ENCODE results near the gene TPST1. TPM values are rescaled to one million over a fixed set of nuclear protein-coding genes. Genes with fewer than 3 reads are reported as not detected.

Gene TPST1
- polyA plus RNA-seq, 4 donors: 0.22 to 8.5 (median 4.1) TPM

DNA sequence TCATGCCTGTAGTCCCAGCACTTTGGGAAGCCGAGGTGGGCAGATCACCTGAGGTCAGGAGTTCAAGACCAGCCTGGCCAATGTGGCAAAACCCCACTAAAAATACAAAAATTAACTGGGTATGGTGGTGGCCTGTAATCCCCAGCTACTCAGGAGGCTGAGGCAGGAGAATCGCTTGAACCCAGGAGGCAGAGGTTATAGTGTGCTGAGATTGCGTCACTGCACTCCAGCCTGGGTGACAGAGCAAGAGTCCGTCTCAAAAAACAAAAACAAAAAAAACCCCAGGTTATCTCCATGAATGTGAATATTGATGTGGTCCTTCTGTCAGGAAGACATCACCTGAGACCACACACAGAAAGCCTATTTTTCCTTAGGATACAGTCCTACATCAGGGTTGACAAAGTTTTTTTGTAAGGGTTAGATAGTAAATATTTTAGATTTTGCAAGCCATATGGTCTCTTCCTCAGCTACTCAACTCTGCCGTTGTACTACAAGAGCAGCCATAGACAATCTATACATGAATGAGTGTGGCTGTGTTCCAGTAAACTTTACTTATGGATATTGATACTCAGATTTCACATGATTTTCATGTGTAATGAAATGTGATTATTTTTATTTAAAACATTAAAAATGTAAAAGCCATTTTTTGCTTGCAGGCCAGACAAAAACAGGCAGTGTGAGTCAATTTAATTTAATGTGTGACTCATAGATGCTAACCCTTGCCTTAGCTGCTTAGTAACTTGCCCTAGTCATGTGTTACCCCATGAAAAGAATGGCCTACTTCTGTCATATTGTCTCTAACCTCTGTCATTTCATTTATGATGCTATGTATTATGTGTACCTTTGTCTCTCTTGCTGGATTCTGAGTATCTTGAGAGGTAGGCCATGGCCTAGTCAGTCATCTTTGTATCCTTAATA is 78.1 kb downstream of the TPST1 start:
- Histone ChIP-seq H3K9me3 (ENCODE audit: control insufficient read depth in 2 of 2, insufficient read depth in 1 of 2, low read depth in 1 of 2, low read length in 1 of 2) (no peaks in the 10 kb centered on the region), H3K4me3 (ENCODE audit: low read depth in 1 of 3, low read length in 3 of 3) (no peak overlapping the region), H3K27ac (ENCODE audit: low read depth in 1 of 3, low read length in 2 of 3) (no peak overlapping the region), H3K36me3 (ENCODE audit: control insufficient read depth in 3 of 3, insufficient read depth in 2 of 3, low read depth in 1 of 3, low read length in 3 of 3) (no peaks in the 10 kb centered on the region), H3K4me1 (ENCODE audit: control insufficient read depth in 3 of 3, insufficient read depth in 2 of 3, low read depth in 1 of 3, low read length in 2 of 3) (no peaks in the 10 kb centered on the region), H3K27me3 (ENCODE audit: control insufficient read depth in 3 of 3, insufficient read depth in 3 of 3, low read length in 3 of 3) (no peaks in the 10 kb centered on the region)
- DNase-seq: no peak
- WGBS, 3 donors: 86 to 92% (median 88%) methylated on average over 5 of the region's 5 CpGs
- no peak for FAIRE-seq

DNA sequence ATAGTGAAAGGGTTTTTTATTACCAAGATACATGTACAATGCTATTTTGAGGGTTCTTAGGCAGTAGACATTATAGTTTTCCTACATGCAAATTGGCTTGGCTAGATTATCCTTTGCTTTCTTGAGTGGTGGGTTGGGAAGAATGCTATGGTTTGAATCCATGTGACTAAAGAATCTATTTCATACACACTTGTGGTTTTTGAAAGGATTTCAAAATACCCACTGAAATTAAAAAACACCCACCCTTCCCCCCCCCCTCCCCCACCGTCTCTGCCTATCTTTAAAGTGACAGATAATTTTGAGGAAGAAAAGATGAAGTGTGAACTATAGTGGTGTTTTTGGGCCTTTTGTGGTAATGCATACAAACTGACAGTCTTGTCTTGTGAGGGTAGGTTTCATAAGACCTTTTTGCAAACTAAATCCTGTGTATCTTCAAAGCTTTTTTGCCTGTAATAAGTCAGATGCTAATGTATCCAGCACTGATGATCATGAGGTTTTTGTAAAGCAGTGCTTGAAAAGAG is 90.9 kb downstream of the TPST1 start:
- 33 to 69% (median 67%) methylated on average over 1 of the region's 1 CpG for WGBS, 3 donors
- FAIRE-seq (no peak), DNase-seq (no peak)
- Histone ChIP-seq H3K9me3 (ENCODE audit: control insufficient read depth in 2 of 2, insufficient read depth in 1 of 2, low read depth in 1 of 2, low read length in 1 of 2) (peaks cover 0 to 5% of the 10 kb centered on the region in 2 donors), H3K36me3 (ENCODE audit: control insufficient read depth in 3 of 3, insufficient read depth in 2 of 3, low read depth in 1 of 3, low read length in 3 of 3) (no peaks in the 10 kb centered on the region), H3K27me3 (ENCODE audit: control insufficient read depth in 3 of 3, insufficient read depth in 3 of 3, low read length in 3 of 3) (no peaks in the 10 kb centered on the region), H3K4me3 (ENCODE audit: low read depth in 1 of 3, low read length in 3 of 3) (no peak overlapping the region), H3K4me1 (ENCODE audit: control insufficient read depth in 3 of 3, insufficient read depth in 2 of 3, low read depth in 1 of 3, low read length in 2 of 3) (no peaks in the 10 kb centered on the region), H3K27ac (ENCODE audit: low read depth in 1 of 3, low read length in 2 of 3) (no peak overlapping the region)

DNA sequence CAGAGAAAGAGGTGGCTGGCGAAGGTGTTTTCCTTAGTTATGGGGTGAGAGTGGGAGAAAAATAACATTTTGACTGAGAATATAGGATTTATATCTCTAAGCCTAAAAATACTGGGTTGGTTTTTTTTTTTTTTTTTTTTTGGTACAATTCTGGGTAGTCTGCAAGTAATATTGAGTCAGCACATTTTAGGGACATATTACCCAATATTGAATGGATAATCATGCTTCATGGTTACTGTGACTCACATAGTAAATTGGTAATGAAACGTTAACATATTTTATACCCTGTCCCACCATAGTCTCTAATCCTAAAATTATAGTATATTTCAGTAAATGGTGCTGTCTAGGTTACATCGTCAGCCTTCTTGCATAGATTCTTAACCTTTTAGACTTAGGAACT is 91.4 kb downstream of the TPST1 start:
- Histone ChIP-seq H3K4me3 (ENCODE audit: low read depth in 1 of 3, low read length in 3 of 3) (no peak overlapping the region), H3K9me3 (ENCODE audit: control insufficient read depth in 2 of 2, insufficient read depth in 1 of 2, low read depth in 1 of 2, low read length in 1 of 2) (peaks cover 0 to 5% of the 10 kb centered on the region in 2 donors), H3K4me1 (ENCODE audit: control insufficient read depth in 3 of 3, insufficient read depth in 2 of 3, low read depth in 1 of 3, low read length in 2 of 3) (no peaks in the 10 kb centered on the region), H3K27ac (ENCODE audit: low read depth in 1 of 3, low read length in 2 of 3) (no peak overlapping the region), H3K27me3 (ENCODE audit: control insufficient read depth in 3 of 3, insufficient read depth in 3 of 3, low read length in 3 of 3) (no peaks in the 10 kb centered on the region), H3K36me3 (ENCODE audit: control insufficient read depth in 3 of 3, insufficient read depth in 2 of 3, low read depth in 1 of 3, low read length in 3 of 3) (no peaks in the 10 kb centered on the region)
- WGBS, 3 donors: 87 to 95% (median 89%) methylated on average over 3 of the region's 3 CpGs
- no peak for FAIRE-seq
- DNase-seq: no peak

DNA sequence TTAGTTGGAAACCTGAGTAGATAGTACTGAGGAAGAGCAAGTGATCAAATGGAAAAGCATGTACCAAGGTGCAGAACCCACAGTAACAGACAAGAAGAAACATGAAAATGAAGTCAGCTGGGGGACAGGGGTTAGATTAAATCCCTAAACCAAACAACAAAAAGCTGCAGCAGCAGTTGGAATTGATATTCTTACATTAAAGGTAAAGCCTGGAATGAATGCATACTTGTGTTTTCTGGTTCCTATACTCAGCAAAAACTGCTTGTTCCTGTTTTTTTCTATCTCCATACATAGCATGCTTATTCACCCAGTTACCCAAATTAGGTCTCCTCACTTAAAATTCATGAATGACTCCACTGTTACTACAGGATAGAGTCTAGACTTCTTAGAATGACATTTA is 92.4 kb downstream of the TPST1 start:
- Histone ChIP-seq H3K4me3 (ENCODE audit: low read depth in 1 of 3, low read length in 3 of 3) (no peak overlapping the region), H3K4me1 (ENCODE audit: control insufficient read depth in 3 of 3, insufficient read depth in 2 of 3, low read depth in 1 of 3, low read length in 2 of 3) (no peaks in the 10 kb centered on the region), H3K9me3 (ENCODE audit: control insufficient read depth in 2 of 2, insufficient read depth in 1 of 2, low read depth in 1 of 2, low read length in 1 of 2) (peaks cover 0 to 5% of the 10 kb centered on the region in 2 donors), H3K27me3 (ENCODE audit: control insufficient read depth in 3 of 3, insufficient read depth in 3 of 3, low read length in 3 of 3) (no peaks in the 10 kb centered on the region), H3K27ac (ENCODE audit: low read depth in 1 of 3, low read length in 2 of 3) (no peak overlapping the region), H3K36me3 (ENCODE audit: control insufficient read depth in 3 of 3, insufficient read depth in 2 of 3, low read depth in 1 of 3, low read length in 3 of 3) (no peaks in the 10 kb centered on the region)
- FAIRE-seq: no peak
- DNase-seq: no peak

DNA sequence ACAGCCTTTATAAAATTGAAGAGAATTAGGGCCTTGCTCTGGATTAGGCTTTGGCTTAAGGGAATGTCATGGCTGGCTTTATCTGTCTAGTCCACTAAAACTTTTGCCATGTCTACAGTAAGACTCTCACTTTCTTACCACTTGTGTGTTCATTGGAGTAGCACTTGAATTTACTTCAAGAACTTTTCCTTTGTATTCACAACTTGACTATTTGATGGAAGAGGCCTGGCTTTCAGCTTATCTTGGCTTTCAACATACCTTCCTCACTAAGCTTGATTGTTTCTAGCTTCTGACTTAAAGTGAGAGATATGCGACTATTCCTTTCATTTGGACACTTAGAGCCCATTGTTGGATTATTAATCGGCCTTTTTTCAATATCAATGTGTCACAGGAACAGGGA is 96.1 kb downstream of the TPST1 start:
- no peaks in the 10 kb centered on the region for H3K27me3 ChIP-seq (ENCODE audit: control insufficient read depth in 3 of 3, insufficient read depth in 3 of 3, low read length in 3 of 3)
- H3K4me1 ChIP-seq (ENCODE audit: control insufficient read depth in 3 of 3, insufficient read depth in 2 of 3, low read depth in 1 of 3, low read length in 2 of 3): peaks cover 0 to 5% (median 0%) of the 10 kb centered on the region in 3 donors
- WGBS, 3 donors: 74 to 88% (median 83%) methylated on average over 2 of the region's 2 CpGs
- no peak overlapping the region for H3K4me3 ChIP-seq (ENCODE audit: low read depth in 1 of 3, low read length in 3 of 3)
- no peak for DNase-seq
- H3K9me3 ChIP-seq (ENCODE audit: control insufficient read depth in 2 of 2, insufficient read depth in 1 of 2, low read depth in 1 of 2, low read length in 1 of 2): peaks cover 0 to 5% of the 10 kb centered on the region in 2 donors
- H3K27ac ChIP-seq (ENCODE audit: low read depth in 1 of 3, low read length in 2 of 3): no peak overlapping the region
- H3K36me3 ChIP-seq (ENCODE audit: control insufficient read depth in 3 of 3, insufficient read depth in 2 of 3, low read depth in 1 of 3, low read length in 3 of 3): no peaks in the 10 kb centered on the region
- no peak for FAIRE-seq

DNA sequence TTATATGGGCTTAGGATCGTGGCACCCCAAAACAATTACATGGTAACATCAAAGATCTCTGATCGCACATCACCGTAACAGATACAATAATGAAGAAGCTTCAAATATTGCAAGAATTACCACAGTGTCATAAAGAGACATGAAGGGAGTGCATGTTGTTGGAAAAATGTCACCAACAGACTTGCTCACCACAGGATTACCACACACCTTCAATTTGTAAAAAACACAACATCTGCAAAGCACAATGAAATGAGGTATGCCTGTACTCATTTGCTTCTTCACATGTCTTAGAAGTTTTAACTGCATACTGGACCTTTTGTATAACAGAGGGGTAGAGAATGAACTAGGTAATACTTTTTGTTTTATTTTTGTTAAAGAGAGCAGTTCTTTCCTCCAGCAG is 96.6 kb downstream of the TPST1 start:
- Histone ChIP-seq H3K4me1 (ENCODE audit: control insufficient read depth in 3 of 3, insufficient read depth in 2 of 3, low read depth in 1 of 3, low read length in 2 of 3) (peaks cover 0 to 6% (median 0%) of the 10 kb centered on the region in 3 donors), H3K27ac (ENCODE audit: low read depth in 1 of 3, low read length in 2 of 3) (no peak overlapping the region), H3K4me3 (ENCODE audit: low read depth in 1 of 3, low read length in 3 of 3) (no peak overlapping the region), H3K36me3 (ENCODE audit: control insufficient read depth in 3 of 3, insufficient read depth in 2 of 3, low read depth in 1 of 3, low read length in 3 of 3) (no peaks in the 10 kb centered on the region), H3K9me3 (ENCODE audit: control insufficient read depth in 2 of 2, insufficient read depth in 1 of 2, low read depth in 1 of 2, low read length in 1 of 2) (peaks cover 0 to 5% of the 10 kb centered on the region in 2 donors), H3K27me3 (ENCODE audit: control insufficient read depth in 3 of 3, insufficient read depth in 3 of 3, low read length in 3 of 3) (no peaks in the 10 kb centered on the region)
- WGBS, 3 donors: 87 to 95% (median 91%) methylated on average over 3 of the region's 3 CpGs
- DNase-seq (no peak), FAIRE-seq (no peak)

DNA sequence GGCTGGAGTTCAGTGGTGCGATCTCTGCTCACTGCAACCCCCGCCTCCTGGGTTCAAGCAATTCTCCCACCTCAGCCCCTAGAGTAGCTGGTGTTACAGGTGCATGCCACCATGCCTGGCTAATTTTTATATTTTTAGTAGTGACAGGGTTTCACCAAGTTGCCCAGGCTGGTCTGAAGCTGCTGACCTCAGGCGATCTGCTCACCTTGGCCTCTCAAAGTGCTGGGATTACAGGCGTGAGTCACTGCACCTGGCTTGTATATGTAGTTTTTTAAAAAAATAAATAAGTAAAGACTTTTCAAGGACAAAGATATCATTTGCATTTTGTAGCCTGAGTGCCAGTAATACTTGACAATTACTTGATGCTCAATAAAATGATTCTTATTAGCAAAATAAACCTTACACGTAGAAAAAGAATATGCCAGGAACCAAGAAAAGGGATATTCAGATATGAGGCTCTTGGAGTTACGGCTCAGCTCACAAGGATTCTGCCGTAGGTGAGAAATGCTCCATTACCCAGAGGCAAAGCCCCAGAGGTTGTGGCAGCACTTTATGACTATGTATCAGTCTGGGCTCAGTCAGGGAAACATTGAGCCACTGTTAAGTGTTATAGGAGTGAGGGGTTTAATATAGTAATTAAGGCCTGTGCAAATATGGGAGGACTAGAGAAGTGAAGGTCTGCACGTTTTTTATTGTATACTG is 98.5 kb downstream of the TPST1 start:
- peaks cover 0 to 18% (median 0%) of the 10 kb centered on the region in 3 donors for H3K4me1 ChIP-seq (ENCODE audit: control insufficient read depth in 3 of 3, insufficient read depth in 2 of 3, low read depth in 1 of 3, low read length in 2 of 3)
- FAIRE-seq (no peak), DNase-seq (no peak)
- H3K9me3 ChIP-seq (ENCODE audit: control insufficient read depth in 2 of 2, insufficient read depth in 1 of 2, low read depth in 1 of 2, low read length in 1 of 2): peaks cover 0 to 4% of the 10 kb centered on the region in 2 donors
- WGBS, 3 donors: 70 to 83% (median 79%) methylated on average over 8 of the region's 8 CpGs
- no peak overlapping the region for H3K4me3 ChIP-seq (ENCODE audit: low read depth in 1 of 3, low read length in 3 of 3)
- no peak overlapping the region for H3K27ac ChIP-seq (ENCODE audit: low read depth in 1 of 3, low read length in 2 of 3)
- no peaks in the 10 kb centered on the region for H3K27me3 ChIP-seq (ENCODE audit: control insufficient read depth in 3 of 3, insufficient read depth in 3 of 3, low read length in 3 of 3)
- no peaks in the 10 kb centered on the region for H3K36me3 ChIP-seq (ENCODE audit: control insufficient read depth in 3 of 3, insufficient read depth in 2 of 3, low read depth in 1 of 3, low read length in 3 of 3)

DNA sequence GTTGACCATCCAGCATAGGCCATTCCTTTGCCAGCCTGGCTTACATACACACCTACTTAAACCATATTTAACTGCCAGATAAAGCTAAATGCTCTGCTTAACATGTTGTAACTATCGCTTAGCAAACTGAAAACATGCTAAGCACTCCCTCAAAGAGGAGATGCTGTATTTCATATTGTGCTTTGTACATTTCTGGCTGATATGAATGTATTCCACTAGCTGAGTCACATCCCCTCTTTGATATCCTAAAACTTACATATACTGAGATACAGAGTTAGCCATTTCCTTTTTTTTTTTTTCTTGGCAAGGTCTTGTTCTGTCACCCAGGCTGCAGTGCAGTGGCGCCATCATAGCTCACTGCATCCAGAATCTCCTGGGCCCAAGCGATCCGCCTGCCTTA is 99.4 kb downstream of the TPST1 start:
- Histone ChIP-seq H3K27ac (ENCODE audit: low read depth in 1 of 3, low read length in 2 of 3) (no peak overlapping the region), H3K9me3 (ENCODE audit: control insufficient read depth in 2 of 2, insufficient read depth in 1 of 2, low read depth in 1 of 2, low read length in 1 of 2) (no peaks in the 10 kb centered on the region), H3K36me3 (ENCODE audit: control insufficient read depth in 3 of 3, insufficient read depth in 2 of 3, low read depth in 1 of 3, low read length in 3 of 3) (no peaks in the 10 kb centered on the region), H3K27me3 (ENCODE audit: control insufficient read depth in 3 of 3, insufficient read depth in 3 of 3, low read length in 3 of 3) (no peaks in the 10 kb centered on the region), H3K4me3 (ENCODE audit: low read depth in 1 of 3, low read length in 3 of 3) (no peak overlapping the region), H3K4me1 (ENCODE audit: control insufficient read depth in 3 of 3, insufficient read depth in 2 of 3, low read depth in 1 of 3, low read length in 2 of 3) (peaks cover 0 to 21% (median 0%) of the 10 kb centered on the region in 3 donors)
- 94 to 97% (median 96%) methylated on average over 4 of the region's 4 CpGs for WGBS, 3 donors
- DNase-seq (no peak), FAIRE-seq (no peak)

Measured in small intestine (tissue), 7 donors.